HEK293 (cell line): ENCODE measurements around the gene IMMP2L.

Experiments
- CTCF ChIA-PET: fragments of 350-600 bp; formaldehyde crosslinking; extraction: SDS; loops from one replicate; lab custom pipeline; 2021; ENCODE audit warnings: antibody characterized with exemption; lab: Yijun Ruan, JAX
- POLR2A ChIA-PET: fragments of 300-600 bp; formaldehyde crosslinking; extraction: SDS; loops from one replicate; lab custom pipeline; 2020; ENCODE audit warnings: antibody characterized with exemption, inconsistent platforms; lab: Yijun Ruan, JAX
- H3K27ac ChIP-seq: fragments of 200-500 bp; sonication (Bioruptor generic); 2 replicates; pipeline ENCODE4 v1.5.1; 2014; ENCODE audit warnings: low read depth, low read length, control low read depth, inconsistent platforms; ENCODE audit errors: extremely low read depth
- H3K36me3 ChIP-seq, 2 experiments: fragments of 200-500 bp in 1 of 2; sonication (Bioruptor generic) in 1 of 2; 1 replicate in 1 of 2; 2 replicates in 1 of 2; pipeline ENCODE4 v1.5.1; 2014 to 2017; ENCODE audit warnings: inconsistent platforms in 2 of 2, low read length in 2 of 2; ENCODE audit not compliant: control insufficient read depth in 2 of 2, insufficient read depth in 1 of 2
- H3K4me1 ChIP-seq: fragments of 200-500 bp; sonication (Bioruptor generic); 2 replicates; pipeline ENCODE4 v1.5.1; 2014; ENCODE audit warnings: mild to moderate bottlenecking, low read length, inconsistent platforms; ENCODE audit not compliant: control insufficient read depth, insufficient read depth
- H3K4me3 ChIP-seq: 2 replicates; pipeline ENCODE4 v1.5.1; 2011; ENCODE audit warnings: low read depth, mild to moderate bottlenecking, control low read depth, low read length, moderate library complexity
- H3K9me3 ChIP-seq: fragments of 200-500 bp; sonication (Bioruptor generic); 2 replicates; pipeline ENCODE4 v1.5.1; 2014; ENCODE audit warnings: low read depth, low read length, inconsistent platforms; ENCODE audit not compliant: control insufficient read depth, insufficient read depth
- CTCF ChIP-seq: fragments of 450-650 bp; formaldehyde crosslinking; IDR thresholded peaks from 2 replicates; pipeline ENCODE4 v1.5.1; 2016; ENCODE audit warnings: missing biosample characterization, missing genetic modification characterization
- FEZF1 ChIP-seq: fragments of 450-650 bp; formaldehyde crosslinking; IDR thresholded peaks from 2 replicates; pipeline ENCODE4 v1.5.1; 2016; ENCODE audit warnings: missing biosample characterization, missing genetic modification characterization
- HOXD13 ChIP-seq: sonication (generic); formaldehyde crosslinking; IDR thresholded peaks from 2 replicates; pipeline ENCODE4 v1.8.0; 2022; ENCODE audit warnings: missing genetic modification reagents, borderline replicate concordance
- IKZF3 ChIP-seq: fragments of 450-650 bp; IDR thresholded peaks from 2 replicates; pipeline ENCODE4 v1.5.0; 2018; ENCODE audit warnings: missing biosample characterization, mild to moderate bottlenecking, missing genetic modification characterization, moderate library complexity
- MZF1 ChIP-seq: fragments of 450-650 bp; formaldehyde crosslinking; IDR thresholded peaks from 2 replicates; pipeline ENCODE4 v1.5.1; 2017; ENCODE audit warnings: missing biosample characterization, missing genetic modification characterization, borderline replicate concordance
- SETDB1 ChIP-seq: IDR thresholded peaks from one replicate; pipeline ENCODE4 v1.6.1; 2017; ENCODE audit warnings: mild to moderate bottlenecking, low read length, moderate library complexity, mixed read lengths; ENCODE audit not compliant: insufficient read length
- ZBTB21 ChIP-seq: fragments of 450-650 bp; formaldehyde crosslinking; IDR thresholded peaks from 2 replicates; pipeline ENCODE4 v1.5.1; 2017; ENCODE audit warnings: missing biosample characterization, missing genetic modification characterization
- ZBTB44 ChIP-seq: fragments of 450-650 bp; IDR thresholded peaks from 2 replicates; pipeline ENCODE4 v1.5.1; 2018; ENCODE audit warnings: missing biosample characterization, mild to moderate bottlenecking, missing genetic modification characterization
- ZIC2 ChIP-seq: fragments of 450-650 bp; formaldehyde crosslinking; IDR thresholded peaks from 2 replicates; pipeline ENCODE4 v1.5.1; 2016; ENCODE audit warnings: missing biosample characterization, missing genetic modification characterization
- ZNF10 ChIP-seq: fragments of 450-650 bp; formaldehyde crosslinking; IDR thresholded peaks from 2 replicates; pipeline ENCODE4 v1.5.1; 2017; ENCODE audit warnings: missing biosample characterization, missing genetic modification characterization
- ZNF133 ChIP-seq: fragments of 450-650 bp; formaldehyde crosslinking; IDR thresholded peaks from 2 replicates; pipeline ENCODE4 v1.5.1; 2016; ENCODE audit warnings: missing biosample characterization, missing genetic modification characterization
- ZNF214 ChIP-seq: fragments of 450-650 bp; formaldehyde crosslinking; IDR thresholded peaks from 2 replicates; pipeline ENCODE4 v1.5.1; 2017; ENCODE audit warnings: missing biosample characterization, mild to moderate bottlenecking, missing genetic modification characterization, borderline replicate concordance
- ZNF223 ChIP-seq: fragments of 450-650 bp; formaldehyde crosslinking; IDR thresholded peaks from 2 replicates; pipeline ENCODE4 v1.5.1; 2016; ENCODE audit warnings: missing biosample characterization, missing genetic modification characterization
- ZNF23 ChIP-seq: fragments of 450-650 bp; formaldehyde crosslinking; IDR thresholded peaks from 2 replicates; pipeline ENCODE4 v1.5.1; 2016; ENCODE audit warnings: missing biosample characterization, missing genetic modification characterization, borderline replicate concordance
- ZNF248 ChIP-seq: fragments of 450-650 bp; formaldehyde crosslinking; IDR thresholded peaks from 2 replicates; pipeline ENCODE4 v1.5.1; 2017; ENCODE audit warnings: missing biosample characterization, missing genetic modification characterization
- ZNF302 ChIP-seq: fragments of 450-650 bp; formaldehyde crosslinking; IDR thresholded peaks from 2 replicates; pipeline ENCODE4 v1.5.1; 2016; ENCODE audit warnings: missing biosample characterization, missing genetic modification characterization, low read depth
- ZNF311 ChIP-seq: fragments of 450-650 bp; formaldehyde crosslinking; IDR thresholded peaks from 2 replicates; pipeline ENCODE4 v1.5.1; 2017; ENCODE audit warnings: missing biosample characterization, missing genetic modification characterization, borderline replicate concordance
- ZNF341 ChIP-seq: fragments of 450-650 bp; formaldehyde crosslinking; IDR thresholded peaks from 2 replicates; pipeline ENCODE4; 2016; ENCODE audit warnings: low read depth, missing biosample characterization, missing genetic modification characterization
- ZNF561 ChIP-seq: fragments of 450-650 bp; IDR thresholded peaks from 2 replicates; pipeline ENCODE4 v1.5.1; 2018; ENCODE audit warnings: missing biosample characterization, missing genetic modification characterization, borderline replicate concordance
- ZNF791 ChIP-seq: fragments of 450-650 bp; formaldehyde crosslinking; IDR thresholded peaks from 2 replicates; pipeline ENCODE4 v1.5.1; 2016; ENCODE audit warnings: missing biosample characterization, missing genetic modification characterization
- TF ChIP-seq, protein P1 (sequence below): fragments of 450-650 bp; formaldehyde crosslinking; IDR thresholded peaks from 2 replicates; pipeline ENCODE4 v1.5.1; 2016; ENCODE audit warnings: missing biosample characterization, missing genetic modification characterization, low read depth

The IMMP2L gene

GRCh38 chr7:111516612-111517011 lies 45.7 kb downstream of the IMMP2L start:
- CTCF ChIA-PET, result no interaction called here
- Histone ChIP-seq H3K27ac (no peak overlapping the region), H3K9me3 (no peaks in the 10 kb centered on the region), H3K4me3 (no peak overlapping the region), H3K36me3 (no peaks in the 10 kb centered on the region), H3K4me1 (no peaks in the 10 kb centered on the region)
- POLR2A ChIA-PET, result no interaction called here
- TF ChIP-seq MZF1 (tag by site-specific recombination) (no peak), ZBTB21 (peak; percentile 67; the same call in 1 of the 2 replicates), IKZF3 (tag by site-specific recombination) (no peak), FEZF1 (tag by site-specific recombination) (no peak), ZNF248 (tag by site-specific recombination) (no peak)

DNA sequence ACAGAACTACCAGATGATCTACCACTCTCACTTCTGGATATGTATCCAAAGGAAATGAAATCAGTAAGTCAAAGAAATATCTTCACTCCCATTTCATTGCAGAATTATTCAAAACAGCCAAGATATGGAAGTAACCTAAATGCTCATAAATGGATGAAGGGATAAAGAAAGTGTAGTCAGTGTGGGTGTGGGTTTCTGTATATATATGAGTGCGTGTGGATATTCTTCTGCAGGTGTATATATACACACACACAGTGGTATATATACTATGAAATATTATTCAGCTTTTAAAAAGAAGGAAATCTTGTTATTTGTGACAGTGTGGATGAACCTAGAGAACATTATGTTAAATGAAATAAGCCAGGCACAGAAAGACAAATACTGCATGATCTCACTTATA lies 48.7 kb downstream of the IMMP2L start:
- H3K9me3 ChIP-seq, result no peaks in the 10 kb centered on the region
- CTCF ChIA-PET, result no interaction called here
- H3K36me3 ChIP-seq, result no peaks in the 10 kb centered on the region
- TF ChIP-seq ZNF302 (no peak), ZNF214 (tag by site-specific recombination) (no peak), ZNF10 (no peak), ZNF223 (tag by site-specific recombination) (no peak), ZIC2 (tag by site-specific recombination) (no peak), MZF1 (tag by site-specific recombination) (no peak), CTCF (tag by site-specific recombination) (no peak), ZNF561 (no peak), ZNF341 (tag by site-specific recombination) (no peak), ZNF311 (tag by site-specific recombination) (no peak), HOXD13 (no peak), SETDB1 (no peak), ZNF791 (tag by site-specific recombination) (no peak)
- TF ChIP-seq, protein P1, sequence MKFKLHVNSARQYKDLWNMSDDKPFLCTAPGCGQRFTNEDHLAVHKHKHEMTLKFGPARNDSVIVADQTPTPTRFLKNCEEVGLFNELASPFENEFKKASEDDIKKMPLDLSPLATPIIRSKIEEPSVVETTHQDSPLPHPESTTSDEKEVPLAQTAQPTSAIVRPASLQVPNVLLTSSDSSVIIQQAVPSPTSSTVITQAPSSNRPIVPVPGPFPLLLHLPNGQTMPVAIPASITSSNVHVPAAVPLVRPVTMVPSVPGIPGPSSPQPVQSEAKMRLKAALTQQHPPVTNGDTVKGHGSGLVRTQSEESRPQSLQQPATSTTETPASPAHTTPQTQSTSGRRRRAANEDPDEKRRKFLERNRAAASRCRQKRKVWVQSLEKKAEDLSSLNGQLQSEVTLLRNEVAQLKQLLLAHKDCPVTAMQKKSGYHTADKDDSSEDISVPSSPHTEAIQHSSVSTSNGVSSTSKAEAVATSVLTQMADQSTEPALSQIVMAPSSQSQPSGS (tag by site-specific recombination), result no peak
- TF ChIP-seq, all 188 proteins: peak for 0
- Histone ChIP-seq H3K27ac (no peak overlapping the region), H3K4me3 (no peak overlapping the region), H3K4me1 (no peaks in the 10 kb centered on the region)
- POLR2A ChIA-PET, result no interaction called here

- no peak for TF ChIP-seq ZNF23 (tag by site-specific recombination)
- TF ChIP-seq, protein P1 (tag by site-specific recombination), result no peak
- TF ChIP-seq ZBTB44 (tag by site-specific recombination), result no peak
- peak; percentile 54; the same call in 1 of the 2 replicates for TF ChIP-seq ZNF133 (tag by site-specific recombination)
- Histone ChIP-seq H3K27ac (no peak overlapping the region), H3K4me1 (no peaks in the 10 kb centered on the region)
Measured at GRCh38 chr7:111511845-111512244, 50.4 kb downstream of the IMMP2L start.

More at GRCh38 chr7:111511845-111512244, 50.4 kb downstream of the IMMP2L start:
- H3K4me3 ChIP-seq, result no peak overlapping the region
- no peaks in the 10 kb centered on the region for H3K9me3 ChIP-seq
- no peaks in the 10 kb centered on the region for H3K36me3 ChIP-seq
- CTCF ChIA-PET, result no interaction called here
- POLR2A ChIA-PET, result no interaction called here
